ENCODE measurements around the gene TIMM29. TPM values are rescaled to one million over a fixed set of nuclear protein-coding genes. Genes with fewer than 3 reads are reported as not detected.

Gene TIMM29
- total RNA-seq, 1 experiment from 2014 or later, result 23.4 TPM

DNA sequence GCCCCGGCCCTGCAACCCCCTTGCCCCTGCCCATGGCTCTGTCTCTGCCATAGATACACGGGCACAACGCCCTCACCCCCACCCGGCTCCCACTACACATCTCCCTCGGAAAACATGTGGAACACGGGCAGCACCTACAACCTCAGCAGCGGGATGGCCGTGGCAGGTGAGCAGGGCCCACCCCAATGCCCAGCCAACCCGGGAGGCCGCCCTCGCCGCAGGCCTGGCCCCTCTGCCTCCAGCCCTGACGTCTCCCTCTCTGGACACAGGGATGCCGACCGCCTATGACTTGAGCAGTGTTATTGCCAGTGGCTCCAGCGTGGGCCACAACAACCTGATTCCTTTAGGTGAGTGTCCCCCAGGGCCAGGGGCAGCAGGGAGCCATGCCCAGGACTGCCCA, 7.8 kb upstream of the TIMM29 start:
- Mint-ChIP-seq H3K4me1 (no peaks in the 10 kb centered on the region), H3K27me3 (ENCODE audit: low read depth) (peaks cover 2% of the 10 kb centered on the region; the same call in 1 of the 2 replicates), H3K36me3 (ENCODE audit: insufficient read depth in 1 of 3, low read depth in 3 of 3) (peaks cover 9 to 70% (median 57%) of the 10 kb centered on the region in 3 experiments; a peak in 6 of 7 replicates), H3K9me3 (no peaks in the 10 kb centered on the region), H3K27ac (no peak overlapping the region), H3K4me3 (no peak overlapping the region)
- H2AFZ ChIP-seq (ENCODE audit: low read length), result no peak overlapping the region
- H2AK5ac ChIP-seq (ENCODE audit: insufficient read length, low read length), result no peak overlapping the region
- H3K14ac ChIP-seq (ENCODE audit: insufficient read depth, low read length), result no peak overlapping the region
- H3K56ac ChIP-seq (ENCODE audit: insufficient read length, low read depth, low read length), result no peak overlapping the region
- no peaks in the 10 kb centered on the region for H3K23me2 ChIP-seq (ENCODE audit: insufficient read length, low read depth, low read length, poor library complexity, severe bottlenecking)
- H3K9me3 ChIP-seq (ENCODE audit: control insufficient read depth, low read depth, low read length), result no peaks in the 10 kb centered on the region
- H2BK12ac ChIP-seq (ENCODE audit: insufficient read length, low read depth, low read length), result no peak overlapping the region
- no peak overlapping the region for H3K4ac ChIP-seq (ENCODE audit: low read depth, low read length)
- H3K18ac ChIP-seq (ENCODE audit: insufficient read length, low read depth, low read length), result no peak overlapping the region
- no peak overlapping the region for H3K9ac ChIP-seq (ENCODE audit: extremely low read depth, insufficient read length, low read length)
- TF ChIP-seq, protein P1, sequence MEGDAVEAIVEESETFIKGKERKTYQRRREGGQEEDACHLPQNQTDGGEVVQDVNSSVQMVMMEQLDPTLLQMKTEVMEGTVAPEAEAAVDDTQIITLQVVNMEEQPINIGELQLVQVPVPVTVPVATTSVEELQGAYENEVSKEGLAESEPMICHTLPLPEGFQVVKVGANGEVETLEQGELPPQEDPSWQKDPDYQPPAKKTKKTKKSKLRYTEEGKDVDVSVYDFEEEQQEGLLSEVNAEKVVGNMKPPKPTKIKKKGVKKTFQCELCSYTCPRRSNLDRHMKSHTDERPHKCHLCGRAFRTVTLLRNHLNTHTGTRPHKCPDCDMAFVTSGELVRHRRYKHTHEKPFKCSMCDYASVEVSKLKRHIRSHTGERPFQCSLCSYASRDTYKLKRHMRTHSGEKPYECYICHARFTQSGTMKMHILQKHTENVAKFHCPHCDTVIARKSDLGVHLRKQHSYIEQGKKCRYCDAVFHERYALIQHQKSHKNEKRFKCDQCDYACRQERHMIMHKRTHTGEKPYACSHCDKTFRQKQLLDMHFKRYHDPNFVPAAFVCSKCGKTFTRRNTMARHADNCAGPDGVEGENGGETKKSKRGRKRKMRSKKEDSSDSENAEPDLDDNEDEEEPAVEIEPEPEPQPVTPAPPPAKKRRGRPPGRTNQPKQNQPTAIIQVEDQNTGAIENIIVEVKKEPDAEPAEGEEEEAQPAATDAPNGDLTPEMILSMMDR (conservative IDR thresholded peaks at IDR 0.05), result no peak
- no CpG with 5 or more reads among the region's 16 CpGs for WGBS (ENCODE audit: extremely low coverage, insufficient read length, low lambda C conversion rate)
- H2BK15ac ChIP-seq (ENCODE audit: low read depth, low read length), result no peak overlapping the region
- H3T11ph ChIP-seq (ENCODE audit: low read length), result no peak overlapping the region
- no peak overlapping the region for H2BK5ac ChIP-seq (ENCODE audit: insufficient read length, low read length)
- no peak overlapping the region for H2BK20ac ChIP-seq (ENCODE audit: low read depth, low read length, poor library complexity, severe bottlenecking)
- H3K4me2 ChIP-seq (ENCODE audit: insufficient read depth, insufficient read length, low read length), result no peak overlapping the region
- H3K79me1 ChIP-seq (ENCODE audit: insufficient read depth, low read depth, low read length, poor library complexity, severe bottlenecking), result no peaks in the 10 kb centered on the region
- no peak for DNase-seq
- H3K4me1 ChIP-seq (ENCODE audit: insufficient read depth, low read length), result no peaks in the 10 kb centered on the region
- H4K5ac ChIP-seq (ENCODE audit: insufficient read length, low read depth, low read length), result no peak overlapping the region
- no peak overlapping the region for H3K23ac ChIP-seq (ENCODE audit: insufficient read length, low read depth, low read length)
- no peaks in the 10 kb centered on the region for H3K27me3 ChIP-seq (ENCODE audit: insufficient read depth, low read length)
- H4K8ac ChIP-seq (replicated peaks; ENCODE audit: insufficient read length, low read depth, low read length), result no peak overlapping the region
- no peak overlapping the region for H3K27ac ChIP-seq (ENCODE audit: insufficient read length, low read depth, low read length)
- H3K79me2 ChIP-seq (ENCODE audit: insufficient read depth, low read length), result no peaks in the 10 kb centered on the region
- no peaks in the 10 kb centered on the region for H4K20me1 ChIP-seq (ENCODE audit: control insufficient read depth, insufficient read depth, insufficient read length)
- H2BK120ac ChIP-seq (ENCODE audit: low read depth, low read length, poor library complexity, severe bottlenecking), result no peak overlapping the region
- no peak overlapping the region for H4K91ac ChIP-seq (ENCODE audit: insufficient read length, low read depth, low read length)
